HCT116 (cell line): Measurements from ENCODE around the gene NAA16.

Source experiments
- CTCF ChIP-seq, 3 experiments: fragments of 200-600 bp in 1 of 3; sonication (generic) in 1 of 3; IDR thresholded peaks in 2 of 3; conservative IDR thresholded peaks in 1 of 3; 2 replicates each; pipeline ENCODE4 v1.5.1; 2012 to 2017; ENCODE audit warnings: low read depth in 2 of 3, low read length in 2 of 3, antibody characterized with exemption in 1 of 3, borderline replicate concordance in 1 of 3, control low read depth in 1 of 3, mild to moderate bottlenecking in 1 of 3, mixed read lengths in 1 of 3, mixed run types in 1 of 3, moderate library complexity in 1 of 3; ENCODE audit not compliant: insufficient read depth in 1 of 3
- EGR1 ChIP-seq: IDR thresholded peaks from 2 replicates; pipeline ENCODE4 v1.6.1; 2012; ENCODE audit warnings: low read depth
- ELF1 ChIP-seq: IDR thresholded peaks from 2 replicates; pipeline ENCODE4 v1.6.1; 2012; ENCODE audit warnings: low read depth, borderline replicate concordance
- EZH2 ChIP-seq: fragments of 200-600 bp; sonication (generic); IDR thresholded peaks from 2 replicates; pipeline ENCODE4 v1.6.1; 2017; ENCODE audit warnings: antibody characterized with exemption, mixed run types
- POLR2A ChIP-seq: IDR thresholded peaks from 2 replicates; pipeline ENCODE4 v1.7.0; 2011; ENCODE audit warnings: borderline replicate concordance; ENCODE audit not compliant: insufficient read depth, insufficient read length; ENCODE audit errors: extremely low read depth
- SIN3A ChIP-seq: IDR thresholded peaks from 2 replicates; pipeline ENCODE4 v1.6.1; 2012; ENCODE audit warnings: low read depth
- SRF ChIP-seq: IDR thresholded peaks from 2 replicates; pipeline ENCODE4 v1.6.1; 2012; ENCODE audit warnings: low read depth
- TCF7L2 ChIP-seq: IDR thresholded peaks from 2 replicates; pipeline ENCODE4 v1.7.0; 2011; ENCODE audit warnings: borderline replicate concordance, inconsistent platforms; ENCODE audit not compliant: insufficient read depth, insufficient read length; ENCODE audit errors: extremely low read depth
- TF ChIP-seq, protein P1 (sequence below): IDR thresholded peaks from 2 replicates; pipeline ENCODE4 v1.6.1; 2011; ENCODE audit warnings: mild to moderate bottlenecking, low read length, moderate library complexity; ENCODE audit not compliant: insufficient replicate concordance; ENCODE audit errors: extremely low read depth

DNA sequence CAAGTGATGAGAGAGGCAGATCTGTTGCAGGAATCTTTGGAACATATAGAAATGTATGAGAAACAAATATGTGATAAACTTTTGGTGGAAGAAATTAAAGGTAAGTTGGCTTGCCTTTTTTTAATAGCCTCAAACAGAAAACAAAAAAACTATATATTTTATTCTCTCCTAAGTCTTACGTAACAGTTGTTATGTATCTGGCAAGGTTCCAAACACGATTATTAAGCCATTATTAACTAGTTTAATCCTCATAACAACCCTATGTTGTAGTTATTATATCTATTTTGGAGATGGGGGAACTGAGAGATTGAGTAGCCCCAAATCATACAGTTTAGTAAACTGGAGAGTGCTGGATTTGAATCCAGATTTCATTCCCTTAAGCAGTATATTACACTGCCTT lies 14.7 kb downstream of the NAA16 start:
- no peak for TF ChIP-seq POLR2A
- no peak for TF ChIP-seq CTCF (IDR thresholded peaks at IDR 0.05 in 2 of 3, conservative IDR thresholded peaks at IDR 0.05 in 1 of 3; ENCODE audit: borderline replicate concordance in 1 of 3, insufficient read depth in 1 of 3, low read depth in 2 of 3, low read length in 2 of 3)
- TF ChIP-seq, protein P1, sequence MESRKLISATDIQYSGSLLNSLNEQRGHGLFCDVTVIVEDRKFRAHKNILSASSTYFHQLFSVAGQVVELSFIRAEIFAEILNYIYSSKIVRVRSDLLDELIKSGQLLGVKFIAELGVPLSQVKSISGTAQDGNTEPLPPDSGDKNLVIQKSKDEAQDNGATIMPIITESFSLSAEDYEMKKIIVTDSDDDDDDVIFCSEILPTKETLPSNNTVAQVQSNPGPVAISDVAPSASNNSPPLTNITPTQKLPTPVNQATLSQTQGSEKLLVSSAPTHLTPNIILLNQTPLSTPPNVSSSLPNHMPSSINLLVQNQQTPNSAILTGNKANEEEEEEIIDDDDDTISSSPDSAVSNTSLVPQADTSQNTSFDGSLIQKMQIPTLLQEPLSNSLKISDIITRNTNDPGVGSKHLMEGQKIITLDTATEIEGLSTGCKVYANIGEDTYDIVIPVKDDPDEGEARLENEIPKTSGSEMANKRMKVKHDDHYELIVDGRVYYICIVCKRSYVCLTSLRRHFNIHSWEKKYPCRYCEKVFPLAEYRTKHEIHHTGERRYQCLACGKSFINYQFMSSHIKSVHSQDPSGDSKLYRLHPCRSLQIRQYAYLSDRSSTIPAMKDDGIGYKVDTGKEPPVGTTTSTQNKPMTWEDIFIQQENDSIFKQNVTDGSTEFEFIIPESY: no peak
- no peak for TF ChIP-seq EZH2
- TF ChIP-seq EGR1: no peak
- TF ChIP-seq ELF1: no peak
- no peak for TF ChIP-seq SRF
- no peak for TF ChIP-seq SIN3A
- no peak for TF ChIP-seq TCF7L2
